SK-N-SH (cell line): ENCODE results near the gene PTPN23. TPM values are rescaled to one million over a fixed set of nuclear protein-coding genes. Genes with fewer than 3 reads are reported as not detected.

Experiments used
- CTCF ChIA-PET: fragments of 300-600, 350-600 bp; formaldehyde crosslinking; extraction: SDS; loops from one replicate; lab custom pipeline; 2021; lab: Yijun Ruan, JAX
- POLR2A ChIA-PET: fragments of 350-600 bp; sonication (Branson Sonifier 250); formaldehyde crosslinking; extraction: SDS; loops from one replicate; lab custom pipeline; 2020; ENCODE audit warnings: antibody characterized with exemption, inconsistent platforms; lab: Yijun Ruan, JAX
- DNase-seq: peaks from one replicate; pipeline ENCODE4 v3.0.0; 2012
- H2AFZ ChIP-seq: fragments of 200-600 bp; sonication (generic); 2 replicates; pipeline ENCODE4 v1.8.1; 2016; ENCODE audit warnings: antibody characterized with exemption, mild to moderate bottlenecking, low read depth
- H3F3A ChIP-seq: fragments of 200-600 bp; sonication (generic); replicated peaks from 2 replicates; pipeline ENCODE3; 2016; ENCODE audit warnings: antibody characterized with exemption, mild to moderate bottlenecking; ENCODE audit not compliant: insufficient read depth
- H3K27ac ChIP-seq, 2 experiments: fragments of 200-500 bp in 1 of 2; fragments of 200-600 bp in 1 of 2; sonication (Bioruptor generic) in 1 of 2; sonication (generic), shearing (Covaris generic) in 1 of 2; 2 replicates each; pipeline versions ENCODE4 v1.5.1 to v1.6.1; 2014 to 2016; ENCODE audit warnings: low read depth in 2 of 2, inconsistent platforms in 1 of 2, low read length in 1 of 2, mild to moderate bottlenecking in 1 of 2, mixed read lengths in 1 of 2
- H3K27me3 ChIP-seq: fragments of 200-600 bp; sonication (generic), shearing (Covaris generic); 2 replicates; pipeline ENCODE4 v1.6.1; 2016; ENCODE audit warnings: mixed run types; ENCODE audit not compliant: insufficient read depth
- H3K36me3 ChIP-seq, 2 experiments: fragments of 200-500 bp in 1 of 2; fragments of 200-600 bp in 1 of 2; sonication (Bioruptor generic) in 1 of 2; sonication (generic) in 1 of 2; replicated peaks in 1 of 2; 2 replicates each; pipeline versions ENCODE3 to v1.5.1; 2014 to 2016; ENCODE audit warnings: low read length in 1 of 2, mild to moderate bottlenecking in 1 of 2; ENCODE audit not compliant: insufficient read depth in 2 of 2, control insufficient read depth in 1 of 2
- H3K4me1 ChIP-seq, 2 experiments: fragments of 200-500 bp in 1 of 2; fragments of 200-600 bp in 1 of 2; sonication (Bioruptor generic) in 1 of 2; sonication (generic), shearing (Covaris generic) in 1 of 2; 2 replicates each; pipeline versions ENCODE4 v1.5.1 to v1.6.1; 2014 to 2016; ENCODE audit warnings: low read depth in 1 of 2, low read length in 1 of 2, mixed run types in 1 of 2; ENCODE audit not compliant: insufficient read depth in 2 of 2, control insufficient read depth in 1 of 2
- H3K4me2 ChIP-seq: fragments of 200-600 bp; sonication (generic), shearing (Covaris generic); 2 replicates; pipeline ENCODE4 v1.6.1; 2017; ENCODE audit warnings: mixed run types
- H3K4me3 ChIP-seq, 2 experiments: fragments of 200-500 bp in 1 of 2; fragments of 200-600 bp in 1 of 2; sonication (Bioruptor generic) in 1 of 2; sonication (generic), shearing (Covaris generic) in 1 of 2; 2 replicates each; pipeline versions ENCODE4 v1.5.1 to v1.8.1; 2014 to 2016; ENCODE audit warnings: low read depth in 2 of 2, inconsistent platforms in 1 of 2, low read length in 1 of 2, mild to moderate bottlenecking in 1 of 2, mixed read lengths in 1 of 2, moderate library complexity in 1 of 2
- H3K79me2 ChIP-seq: fragments of 200-600 bp; sonication (generic); 2 replicates; pipeline ENCODE4 v1.8.1; 2017; ENCODE audit warnings: mild to moderate bottlenecking; ENCODE audit not compliant: insufficient read depth
- H3K9ac ChIP-seq: fragments of 200-600 bp; sonication (generic); 2 replicates; pipeline ENCODE4 v1.6.1; 2017; ENCODE audit warnings: mixed run types
- H3K9me2 ChIP-seq: fragments of 200-600 bp; sonication (generic); 2 replicates; pipeline ENCODE4 v1.6.1; 2017; ENCODE audit warnings: mixed run types
- H3K9me3 ChIP-seq: fragments of 200-600 bp; sonication (generic); 2 replicates; pipeline ENCODE4 v1.6.1; 2017; ENCODE audit warnings: mixed run types, mild to moderate bottlenecking, moderate library complexity
- H4K20me1 ChIP-seq: fragments of 200-600 bp; sonication (generic); 2 replicates; pipeline ENCODE4 v1.6.1; 2017; ENCODE audit warnings: mild to moderate bottlenecking, mixed run types; ENCODE audit not compliant: insufficient read depth
- CHD2 ChIP-seq: fragments of 150-350 bp; IDR thresholded peaks from 2 replicates; pipeline ENCODE4 v1.6.1; 2018; ENCODE audit warnings: low read length; ENCODE audit not compliant: partially characterized antibody
- FOXJ3 ChIP-seq: sonication (generic); formaldehyde crosslinking; IDR thresholded peaks from 2 replicates; pipeline ENCODE4 v1.5.1; 2020; ENCODE audit warnings: mild to moderate bottlenecking, missing genetic modification reagents
- GABPA ChIP-seq: IDR thresholded peaks from 2 replicates; pipeline ENCODE4 v1.4.0; 2012; ENCODE audit warnings: low read depth, mild to moderate bottlenecking
- IRF3 ChIP-seq: fragments of 150-350 bp; IDR thresholded peaks from 2 replicates; pipeline ENCODE4 v1.6.1; 2016; ENCODE audit warnings: mild to moderate bottlenecking, low read depth, low read length
- JUND ChIP-seq: IDR thresholded peaks from 2 replicates; pipeline ENCODE4 v1.4.0; 2012
- MEF2A ChIP-seq: IDR thresholded peaks from 2 replicates; pipeline ENCODE4 v1.4.0; 2012; ENCODE audit warnings: low read depth, borderline replicate concordance
- MXI1 ChIP-seq: IDR thresholded peaks from 2 replicates; pipeline ENCODE4 v1.6.1; 2012; ENCODE audit warnings: mild to moderate bottlenecking, low read depth, low read length, improper control_type of control experiment
- NRF1 ChIP-seq: IDR thresholded peaks from 2 replicates; pipeline ENCODE4 v1.6.1; 2012; ENCODE audit warnings: low read depth, mild to moderate bottlenecking, low read length
- RAD21 ChIP-seq: IDR thresholded peaks from 2 replicates; pipeline ENCODE4 v1.6.1; 2012; ENCODE audit warnings: mild to moderate bottlenecking, low read length
- REST ChIP-seq: IDR thresholded peaks from 2 replicates; pipeline ENCODE4 v1.6.1; 2012; ENCODE audit warnings: mild to moderate bottlenecking, low read depth, low read length, moderate library complexity
- RXRA ChIP-seq: IDR thresholded peaks from 2 replicates; pipeline ENCODE4 v1.4.0; 2012; ENCODE audit warnings: low read depth, mild to moderate bottlenecking, borderline replicate concordance
- TAF1 ChIP-seq: IDR thresholded peaks from 2 replicates; pipeline ENCODE4 v1.6.1; 2012; ENCODE audit warnings: low read depth, mild to moderate bottlenecking, low read length, moderate library complexity, borderline replicate concordance
- TEAD4 ChIP-seq: IDR thresholded peaks from 2 replicates; pipeline ENCODE4 v1.4.0; 2012; ENCODE audit warnings: mild to moderate bottlenecking, borderline replicate concordance; ENCODE audit not compliant: insufficient read depth
- YY1 ChIP-seq: IDR thresholded peaks from 2 replicates; pipeline ENCODE4 v1.4.0; 2012; ENCODE audit warnings: low read depth, mild to moderate bottlenecking
- ZBTB33 ChIP-seq: IDR thresholded peaks from 2 replicates; pipeline ENCODE4 v1.4.0; 2012; ENCODE audit warnings: low read depth, borderline replicate concordance
- WGBS: methylation state at CpG from one replicate; pipeline ENCODE4 v1.1.6; 2017; ENCODE audit warnings: low lambda C conversion rate; 5-methylcytosine and 5-hydroxymethylcytosine counted together
- polyA plus RNA-seq, 3 experiments: library from polyadenylated mRNA; depleted of rRNA; stranded (reverse); fragments of >200 nt; gene quantifications; 2 replicates each; pipeline ENCODE4 v1.2.3, GENCODE V29; 2012

PTPN23 gene
- polyA plus RNA-seq, 1 of the 3 experiments (the other 2 are of a cell fraction), result 10.9 TPM

GRCh38 chr3:47340866-47341265, 40.0 kb upstream of the PTPN23 start:
- H3K79me2 ChIP-seq, result no peaks in the 10 kb centered on the region
- 74% methylated on average over 2 of the region's 2 CpGs for WGBS
- peaks cover 20 to 61% of the 10 kb centered on the region in 2 experiments for H3K36me3 ChIP-seq
- H3K4me3 ChIP-seq, result no peak overlapping the region
- no peak for DNase-seq
- TF ChIP-seq TEAD4 (no peak), RAD21 (no peak), YY1 (no peak), IRF3 (no peak), TAF1 (no peak), ZBTB33 (no peak)
- TF ChIP-seq, all 33 proteins: peak for 0
- POLR2A ChIA-PET, result no interaction called here
- no peaks in the 10 kb centered on the region for H3F3A ChIP-seq
- H3K9ac ChIP-seq, result no peak overlapping the region
- no peak overlapping the region for H3K4me2 ChIP-seq
- CTCF ChIA-PET, result interaction anchor here (1.0 to 1.3 kb wide), 2 partner anchors 27 to 29 kb away, joined by 3 read pairs; no protein-coding TSS in a partner anchor
- no peaks in the 10 kb centered on the region for H3K27me3 ChIP-seq
- no peaks in the 10 kb centered on the region for H3K9me3 ChIP-seq
- no peak overlapping the region for H3K27ac ChIP-seq
- no peaks in the 10 kb centered on the region for H3K4me1 ChIP-seq
- no peak overlapping the region for H2AFZ ChIP-seq
- H3K9me2 ChIP-seq, result no peaks in the 10 kb centered on the region
- H4K20me1 ChIP-seq, result no peaks in the 10 kb centered on the region

- H3K36me3 ChIP-seq, result peaks cover 14 to 52% of the 10 kb centered on the region in 2 experiments
- H3F3A ChIP-seq, result no peaks in the 10 kb centered on the region
- H3K9me2 ChIP-seq, result no peaks in the 10 kb centered on the region
- H2AFZ ChIP-seq, result no peak overlapping the region
- no peaks in the 10 kb centered on the region for H3K27me3 ChIP-seq
- no peak overlapping the region for H3K27ac ChIP-seq
- H3K9ac ChIP-seq, result no peak overlapping the region
- WGBS, result 89% methylated on average over 2 of the region's 2 CpGs
- no peaks in the 10 kb centered on the region for H3K79me2 ChIP-seq
- H3K4me3 ChIP-seq, result no peak overlapping the region
- ChIA-PET POLR2A (no interaction called here), CTCF (no interaction called here)
- no peak overlapping the region for H3K4me2 ChIP-seq
- H3K4me1 ChIP-seq, result no peaks in the 10 kb centered on the region
- no peak for DNase-seq
- no peaks in the 10 kb centered on the region for H4K20me1 ChIP-seq
- TF ChIP-seq REST (no peak), RXRA (no peak), GABPA (no peak), MXI1 (no peak), FOXJ3 (CRISPR knock-in tag) (no peak), IRF3 (no peak), CHD2 (no peak), MEF2A (no peak), JUND (no peak), TAF1 (no peak), NRF1 (no peak)
- H3K9me3 ChIP-seq, result no peaks in the 10 kb centered on the region
These were observed 38.7 kb upstream of the PTPN23 start for GRCh38 chr3:47342151-47342550.
